GM12878 (cell line): ENCODE data around the gene ZNF804A. TPM values are rescaled to one million over a fixed set of nuclear protein-coding genes. Genes with fewer than 3 reads are reported as not detected.

ENCODE experiments used
- ATAC-seq: fragments of 200-7000 bp; cut with Tn5 transposase; 3 replicates; pipeline ENCODE4 v1.9.1; 2020; ENCODE audit warnings: mild to moderate bottlenecking, moderate library complexity
- BruUV-seq: library from RNA; stranded (reverse); fragments of 400-500 nt; replicated peaks from 2 replicates; lab custom pipeline; 2021; lab: Mats Ljungman, UMichigan
- CTCF ChIA-PET: fragments of 300-600 bp; sonication (Branson Sonifier 250); formaldehyde crosslinking; extraction: SDS; loops from one replicate; lab custom pipeline; 2021; ENCODE audit warnings: inconsistent platforms; lab: Yijun Ruan, JAX
- POLR2A ChIA-PET: fragments of 350-600 bp; formaldehyde crosslinking; extraction: SDS; loops from one replicate; lab custom pipeline; 2021; ENCODE audit warnings: inconsistent platforms; lab: Charles Lee
- RAD21 ChIA-PET: fragments of 300-600 bp; sonication (Branson Sonifier 250); formaldehyde crosslinking; loops from one replicate; lab custom pipeline; 2023; ENCODE audit warnings: antibody characterized with exemption; ENCODE audit not compliant: unreplicated experiment; lab: Charles Lee
- SMC1A ChIA-PET: fragments of 300-600 bp; sonication (Branson Sonifier 250); formaldehyde crosslinking; loops from one replicate; lab custom pipeline; 2023; ENCODE audit not compliant: unreplicated experiment, uncharacterized antibody; lab: Charles Lee
- DNase-seq: peaks from one replicate; pipeline ENCODE4 v3.0.0-alpha.2; 2011; ENCODE audit warnings: low read depth, low spot score
- FAIRE-seq: peaks from 3 replicates; lab custom pipeline; 2011; peaks lifted over from hg19 to GRCh38; lab: Jason Lieb, UNC
- H2AFZ ChIP-seq: 2 replicates; pipeline ENCODE4 v1.6.0; 2011; ENCODE audit warnings: low read depth, low read length, control low read depth; ENCODE audit not compliant: control insufficient read depth
- H3K27ac ChIP-seq: 2 replicates; pipeline ENCODE4 v1.5.1; 2011; ENCODE audit warnings: control low read depth; ENCODE audit not compliant: control insufficient read depth, insufficient read depth
- H3K27me3 ChIP-seq, 2 experiments: replicated peaks in 1 of 2; 2 replicates each; pipeline versions ENCODE4 v1.6.0 to v1.6.1; 2011; ENCODE audit warnings: low read length in 1 of 2; ENCODE audit not compliant: control insufficient read depth in 2 of 2, insufficient read depth in 2 of 2
- H3K36me3 ChIP-seq, 2 experiments: 2 replicates each; pipeline ENCODE4 v1.5.1; 2011; ENCODE audit warnings: low read length in 1 of 2; ENCODE audit not compliant: control insufficient read depth in 2 of 2, insufficient read depth in 2 of 2
- H3K4me1 ChIP-seq: 2 replicates; pipeline ENCODE4 v1.6.1; 2011; ENCODE audit warnings: mild to moderate bottlenecking, low read length, moderate library complexity, mixed read lengths; ENCODE audit not compliant: control insufficient read depth, insufficient read depth
- H3K4me2 ChIP-seq: 2 replicates; pipeline ENCODE4 v1.6.0; 2011; ENCODE audit warnings: control low read depth; ENCODE audit not compliant: control insufficient read depth, insufficient read depth
- H3K4me3 ChIP-seq: fragments of 200-600 bp; sonication (generic); 2 replicates; pipeline ENCODE4 v1.5.1; 2016
- H3K79me2 ChIP-seq: 2 replicates; pipeline ENCODE4 v1.6.0; 2011; ENCODE audit warnings: low read length; ENCODE audit not compliant: control insufficient read depth, insufficient read depth
- H3K9ac ChIP-seq: 2 replicates; pipeline ENCODE4 v1.8.0; 2011; ENCODE audit warnings: low read length, control low read depth, mixed read lengths; ENCODE audit not compliant: control insufficient read depth, insufficient read depth
- H3K9me3 ChIP-seq: replicated peaks from 3 replicates; pipeline ENCODE4 v1.5.1; 2011; ENCODE audit warnings: mild to moderate bottlenecking, low read length; ENCODE audit not compliant: control insufficient read depth, insufficient read depth
- H4K20me1 ChIP-seq: 2 replicates; pipeline ENCODE4 v1.6.0; 2011; ENCODE audit not compliant: control insufficient read depth, insufficient read depth
- CBX3 ChIP-seq: fragments of 200-600 bp; sonication (generic); IDR thresholded peaks from 2 replicates; pipeline ENCODE4 v1.6.1; 2016; ENCODE audit warnings: low read depth, borderline replicate concordance
- CHD1 ChIP-seq: IDR thresholded peaks from 2 replicates; pipeline ENCODE4 v1.6.1; 2012; ENCODE audit warnings: low read depth, low read length, improper control_type of control experiment
- CREM ChIP-seq: IDR thresholded peaks from 2 replicates; pipeline ENCODE4 v1.6.1; 2014; ENCODE audit warnings: antibody characterized with exemption, low read depth
- EZH2 ChIP-seq: IDR thresholded peaks from 2 replicates; pipeline ENCODE4 v1.6.1; 2012; ENCODE audit warnings: low read depth, mild to moderate bottlenecking, control low read depth, inconsistent platforms, low read length, borderline replicate concordance; ENCODE audit not compliant: control insufficient read depth
- IRF3 ChIP-seq: fragments of 450-650 bp; IDR thresholded peaks from 2 replicates; pipeline ENCODE4 v1.6.1; 2014; ENCODE audit warnings: mild to moderate bottlenecking
- KAT2A ChIP-seq: conservative IDR thresholded peaks from 2 replicates; pipeline ENCODE4 v1.6.1; 2011; ENCODE audit warnings: low read depth, low read length; ENCODE audit not compliant: control insufficient read depth
- MLLT1 ChIP-seq: fragments of 450-650 bp; IDR thresholded peaks from 2 replicates; pipeline ENCODE4 v1.6.1; 2016; ENCODE audit warnings: mild to moderate bottlenecking
- NFIC ChIP-seq: IDR thresholded peaks from 2 replicates; pipeline ENCODE4 v1.6.1; 2012; ENCODE audit warnings: low read depth, mild to moderate bottlenecking, inconsistent platforms, low read length, moderate library complexity
- NR2C1 ChIP-seq: fragments of 450-650 bp; IDR thresholded peaks from 2 replicates; pipeline ENCODE4 v1.6.1; 2017; ENCODE audit warnings: antibody characterized with exemption, mild to moderate bottlenecking, moderate library complexity
- RAD51 ChIP-seq: fragments of 450-650 bp; IDR thresholded peaks from 2 replicates; pipeline ENCODE4 v1.6.1; 2016; ENCODE audit warnings: moderate library complexity, mild to moderate bottlenecking, inconsistent platforms
- RB1 ChIP-seq: fragments of 450-650 bp; formaldehyde crosslinking; IDR thresholded peaks from 2 replicates; pipeline ENCODE4 v1.6.1; 2017; ENCODE audit warnings: mild to moderate bottlenecking, borderline replicate concordance
- RFX5 ChIP-seq: IDR thresholded peaks from 2 replicates; pipeline ENCODE4 v1.6.1; 2011; ENCODE audit warnings: low read depth, low read length, improper control_type of control experiment
- SMAD1 ChIP-seq: fragments of 450-650 bp; IDR thresholded peaks from 2 replicates; pipeline ENCODE4 v1.6.1; 2018; ENCODE audit warnings: mild to moderate bottlenecking, low read depth; ENCODE audit not compliant: partially characterized antibody
- TARDBP ChIP-seq: IDR thresholded peaks from 2 replicates; pipeline ENCODE4 v1.6.1; 2016; ENCODE audit warnings: borderline replicate concordance
- TCF12 ChIP-seq: IDR thresholded peaks from 2 replicates; pipeline ENCODE4 v1.6.1; 2011; ENCODE audit warnings: low read depth, mild to moderate bottlenecking, low read length
- TCF7 ChIP-seq: IDR thresholded peaks from 2 replicates; pipeline ENCODE4 v1.6.1; 2014; ENCODE audit warnings: antibody characterized with exemption, borderline replicate concordance
- ZNF622 ChIP-seq: fragments of 450-650 bp; IDR thresholded peaks from 2 replicates; pipeline ENCODE4 v1.6.1; 2017; ENCODE audit warnings: mild to moderate bottlenecking, inconsistent platforms
- in situ Hi-C: fragments of 300-500 bp; cut with MboI; formaldehyde crosslinking; loops from 9 replicates; pipeline ENCODE4 v1.14.3; 2018; ENCODE audit warnings: mixed read lengths
- intact Hi-C: fragments of 100-400 bp; cut with micrococcal nuclease; formaldehyde crosslinking; loops from one replicate; pipeline ENCODE4 v1.14.2; 2022; ENCODE audit not compliant: unreplicated experiment
- polyA plus RNA-seq, 11 experiments: library from polyadenylated mRNA; depleted of rRNA in 4 of 11; unstranded in 6 of 11; stranded (reverse) in 5 of 11; fragments of >200 nt; fragmentation: Nextera tagmentation in 4 of 11; fragmentation: Illumina TruSeq in 1 of 11; extraction: Ambion mirVana in 4 of 11; extraction: Trizol in 1 of 11; gene quantifications; 1 replicate in 1 of 11; 2 replicates in 10 of 11; pipeline versions ENCODE4 v1.2.1 to v1.2.3, GENCODE V29; 2011 to 2016; ENCODE audit warnings: inconsistent platforms in 2 of 11, missing spikeins in 2 of 11, low read depth in 1 of 11
- total RNA-seq, 4 experiments: library from RNA; depleted of rRNA in 3 of 4; stranded (reverse); fragments of >200 nt in 3 of 4; fragmentation: Illumina TruSeq in 1 of 4; extraction: Trizol in 1 of 4; gene quantifications; 2 replicates each; pipeline versions ENCODE4 v1.2.1 to v1.2.3, GENCODE V29; 2013 to 2021

ZNF804A gene
- total and polyA plus RNA-seq, 10 of the 15 experiments (the other 5 are each of a cell fraction or from before 2014, with no cell fraction given): 0.19 to 2.3 (median 1.4) TPM

- no peak for TF ChIP-seq RB1
- no peak for TF ChIP-seq CREM
- no peak for TF ChIP-seq RFX5
- TF ChIP-seq IRF3: no peak
Measured at GRCh38 chr2:184628051-184628450, 29.7 kb downstream of the ZNF804A start (continued).

- CTCF ChIA-PET: interaction anchor here (0.8 to 1.0 kb wide), 2 partner anchors 16 to 22 kb away, joined by 3 read pairs; no protein-coding TSS in a partner anchor
- no peaks in the 10 kb centered on the region for H4K20me1 ChIP-seq
- TF ChIP-seq KAT2A (no peak), TCF7 (no peak), RAD51 (no peak), ZNF622 (no peak), EZH2 (no peak), CBX3 (no peak), CHD1 (no peak), TCF12 (no peak), MLLT1 (no peak), SMAD1 (no peak), TARDBP (no peak), NR2C1 (no peak), NFIC (no peak)
- TF ChIP-seq, all 136 proteins: peak for 0
- Histone ChIP-seq H3K27ac (no peak overlapping the region), H3K4me1 (no peaks in the 10 kb centered on the region), H3K4me2 (no peak overlapping the region), H3K27me3 (no peaks in the 10 kb centered on the region), H2AFZ (no peak overlapping the region), H3K4me3 (no peak overlapping the region), H3K79me2 (no peaks in the 10 kb centered on the region), H3K9me3 (no peaks in the 10 kb centered on the region), H3K36me3 (no peaks in the 10 kb centered on the region), H3K9ac (no peak overlapping the region)
- no TSS peak for BruUV-seq
- intact Hi-C loops: no loop called here
- POLR2A ChIA-PET: no interaction called here
- RAD21 ChIA-PET: no interaction called here
- SMC1A ChIA-PET: no interaction called here
- DNase-seq (no peak), ATAC-seq (no peak), FAIRE-seq (no peak)
- in situ Hi-C loops: no loop called here
Measured at GRCh38 chr2:184633726-184634125, 35.4 kb downstream of the ZNF804A start.
